ENCODE data around the gene UCK2.

Gene UCK2

GRCh38 chr1:165816826-165817497, 10.5 kb upstream of the UCK2 start:
- no peak overlapping the region for H3K4me3 ChIP-seq (ENCODE audit: low read depth, low read length)
- H3K4me1 ChIP-seq (ENCODE audit: control insufficient read depth, insufficient read depth, low read length): no peaks in the 10 kb centered on the region
- H3K9me3 ChIP-seq (ENCODE audit: control insufficient read depth, insufficient read depth, low read length): no peaks in the 10 kb centered on the region
- H3K27me3 ChIP-seq (ENCODE audit: control insufficient read depth, insufficient read depth, low read length): no peaks in the 10 kb centered on the region
- H3K27ac ChIP-seq (ENCODE audit: low read depth, low read length): no peak overlapping the region
- H3K9ac ChIP-seq (ENCODE audit: low read depth, low read length): no peak overlapping the region
- no peaks in the 10 kb centered on the region for H3K36me3 ChIP-seq (ENCODE audit: control insufficient read depth, insufficient read depth, low read length)

GRCh38 chr1:165823552-165824268, 3.7 kb upstream of the UCK2 start:
- H3K36me3 ChIP-seq (ENCODE audit: control insufficient read depth, insufficient read depth, low read length): no peaks in the 10 kb centered on the region
- no peaks in the 10 kb centered on the region for H3K9me3 ChIP-seq (ENCODE audit: control insufficient read depth, insufficient read depth, low read length)
- no peak overlapping the region for H3K27ac ChIP-seq (ENCODE audit: low read depth, low read length)
- H3K9ac ChIP-seq (ENCODE audit: low read depth, low read length): no peak overlapping the region
- peaks cover 7% of the 10 kb centered on the region for H3K4me1 ChIP-seq (ENCODE audit: control insufficient read depth, insufficient read depth, low read length)
- no peaks in the 10 kb centered on the region for H3K27me3 ChIP-seq (ENCODE audit: control insufficient read depth, insufficient read depth, low read length)
- H3K4me3 ChIP-seq (ENCODE audit: low read depth, low read length): no peak overlapping the region

GRCh38 chr1:165824269-165824643, 3.2 kb upstream of the UCK2 start:
- no peak overlapping the region for H3K27ac ChIP-seq (ENCODE audit: low read depth, low read length)
- no peaks in the 10 kb centered on the region for H3K27me3 ChIP-seq (ENCODE audit: control insufficient read depth, insufficient read depth, low read length)
- no peaks in the 10 kb centered on the region for H3K9me3 ChIP-seq (ENCODE audit: control insufficient read depth, insufficient read depth, low read length)
- peaks cover 7% of the 10 kb centered on the region for H3K4me1 ChIP-seq (ENCODE audit: control insufficient read depth, insufficient read depth, low read length)
- no peak overlapping the region for H3K9ac ChIP-seq (ENCODE audit: low read depth, low read length)
- H3K4me3 ChIP-seq (ENCODE audit: low read depth, low read length): no peak overlapping the region
- H3K36me3 ChIP-seq (ENCODE audit: control insufficient read depth, insufficient read depth, low read length): no peaks in the 10 kb centered on the region

GRCh38 chr1:165826565-165827267, 698 bp upstream of the UCK2 start:
- H3K27ac ChIP-seq (ENCODE audit: low read depth, low read length): no peak overlapping the region
- peak overlapping the region; percentile 95 for H3K4me3 ChIP-seq (ENCODE audit: low read depth, low read length)
- H3K9me3 ChIP-seq (ENCODE audit: control insufficient read depth, insufficient read depth, low read length): no peaks in the 10 kb centered on the region
- H3K27me3 ChIP-seq (ENCODE audit: control insufficient read depth, insufficient read depth, low read length): no peaks in the 10 kb centered on the region
- no peaks in the 10 kb centered on the region for H3K36me3 ChIP-seq (ENCODE audit: control insufficient read depth, insufficient read depth, low read length)
- peaks cover 13% of the 10 kb centered on the region for H3K4me1 ChIP-seq (ENCODE audit: control insufficient read depth, insufficient read depth, low read length)
- H3K9ac ChIP-seq (ENCODE audit: low read depth, low read length): no peak overlapping the region

- peak overlapping the region; percentile 95 for H3K9ac ChIP-seq (ENCODE audit: low read depth, low read length)
- H3K4me3 ChIP-seq (ENCODE audit: low read depth, low read length): peak overlapping the region; percentile 95
- H3K4me1 ChIP-seq (ENCODE audit: control insufficient read depth, insufficient read depth, low read length): peaks cover 21% of the 10 kb centered on the region
- no peaks in the 10 kb centered on the region for H3K27me3 ChIP-seq (ENCODE audit: control insufficient read depth, insufficient read depth, low read length)
- no peaks in the 10 kb centered on the region for H3K36me3 ChIP-seq (ENCODE audit: control insufficient read depth, insufficient read depth, low read length)
- H3K9me3 ChIP-seq (ENCODE audit: control insufficient read depth, insufficient read depth, low read length): no peaks in the 10 kb centered on the region
- H3K27ac ChIP-seq (ENCODE audit: low read depth, low read length): peak overlapping the region; percentile 91
Measured at GRCh38 chr1:165828103-165828668, 772 bp downstream of the UCK2 start.

GRCh38 chr1:165828669-165829329, 1.4 kb downstream of the UCK2 start:
- H3K9ac ChIP-seq (ENCODE audit: low read depth, low read length): peak overlapping the region; percentile 95
- peak overlapping the region; percentile 95 for H3K4me3 ChIP-seq (ENCODE audit: low read depth, low read length)
- peaks cover 21% of the 10 kb centered on the region for H3K4me1 ChIP-seq (ENCODE audit: control insufficient read depth, insufficient read depth, low read length)
- H3K27me3 ChIP-seq (ENCODE audit: control insufficient read depth, insufficient read depth, low read length): no peaks in the 10 kb centered on the region
- peak overlapping the region; percentile 91 for H3K27ac ChIP-seq (ENCODE audit: low read depth, low read length)
- H3K9me3 ChIP-seq (ENCODE audit: control insufficient read depth, insufficient read depth, low read length): no peaks in the 10 kb centered on the region
- H3K36me3 ChIP-seq (ENCODE audit: control insufficient read depth, insufficient read depth, low read length): no peaks in the 10 kb centered on the region

- H3K4me3 ChIP-seq (ENCODE audit: low read depth, low read length): peak overlapping the region; percentile 95
- H3K27me3 ChIP-seq (ENCODE audit: control insufficient read depth, insufficient read depth, low read length): no peaks in the 10 kb centered on the region
- H3K36me3 ChIP-seq (ENCODE audit: control insufficient read depth, insufficient read depth, low read length): no peaks in the 10 kb centered on the region
- H3K9ac ChIP-seq (ENCODE audit: low read depth, low read length): no peak overlapping the region
- H3K4me1 ChIP-seq (ENCODE audit: control insufficient read depth, insufficient read depth, low read length): peaks cover 25% of the 10 kb centered on the region
- no peak overlapping the region for H3K27ac ChIP-seq (ENCODE audit: low read depth, low read length)
- H3K9me3 ChIP-seq (ENCODE audit: control insufficient read depth, insufficient read depth, low read length): no peaks in the 10 kb centered on the region
Measured at GRCh38 chr1:165829888-165830287, 2.5 kb downstream of the UCK2 start.

DNA sequence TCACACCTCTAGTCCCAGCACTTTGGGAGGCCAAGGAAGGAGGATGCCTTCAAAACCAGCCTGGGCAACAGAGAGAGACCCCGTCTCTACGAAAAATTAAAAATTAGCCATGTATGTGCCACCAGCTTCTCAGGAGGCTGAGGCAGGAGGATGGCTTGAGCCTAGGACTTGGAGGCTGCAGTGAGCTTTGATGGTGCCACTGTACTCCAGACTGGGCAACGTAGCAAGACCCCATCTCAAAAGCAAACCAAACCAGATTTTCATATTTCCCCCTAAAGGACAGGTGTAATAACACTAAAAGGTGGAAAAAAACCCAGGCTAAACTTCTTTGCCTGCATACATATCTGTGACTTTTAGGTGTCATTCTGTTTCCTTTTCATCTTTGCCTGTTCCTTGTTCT, 3.7 kb downstream of the UCK2 start:
- peaks cover 27% of the 10 kb centered on the region for H3K4me1 ChIP-seq (ENCODE audit: control insufficient read depth, insufficient read depth, low read length)
- no peaks in the 10 kb centered on the region for H3K27me3 ChIP-seq (ENCODE audit: control insufficient read depth, insufficient read depth, low read length)
- no peak overlapping the region for H3K9ac ChIP-seq (ENCODE audit: low read depth, low read length)
- H3K36me3 ChIP-seq (ENCODE audit: control insufficient read depth, insufficient read depth, low read length): no peaks in the 10 kb centered on the region
- H3K4me3 ChIP-seq (ENCODE audit: low read depth, low read length): no peak overlapping the region
- H3K27ac ChIP-seq (ENCODE audit: low read depth, low read length): no peak overlapping the region
- H3K9me3 ChIP-seq (ENCODE audit: control insufficient read depth, insufficient read depth, low read length): no peaks in the 10 kb centered on the region

GRCh38 chr1:165832902-165833301, 5.5 kb downstream of the UCK2 start:
- no peak overlapping the region for H3K27ac ChIP-seq (ENCODE audit: low read depth, low read length)
- H3K4me3 ChIP-seq (ENCODE audit: low read depth, low read length): no peak overlapping the region
- H3K9me3 ChIP-seq (ENCODE audit: control insufficient read depth, insufficient read depth, low read length): no peaks in the 10 kb centered on the region
- H3K4me1 ChIP-seq (ENCODE audit: control insufficient read depth, insufficient read depth, low read length): peaks cover 32% of the 10 kb centered on the region
- 0 out of 2 replicates have a peak, but pooled peaks cover 4% of the 10 kb centered on the region for H3K36me3 ChIP-seq (ENCODE audit: control insufficient read depth, insufficient read depth, low read length)
- H3K27me3 ChIP-seq (ENCODE audit: control insufficient read depth, insufficient read depth, low read length): no peaks in the 10 kb centered on the region
- no peak overlapping the region for H3K9ac ChIP-seq (ENCODE audit: low read depth, low read length)

- H3K9ac ChIP-seq (ENCODE audit: low read depth, low read length): no peak overlapping the region
- no peaks in the 10 kb centered on the region for H3K27me3 ChIP-seq (ENCODE audit: control insufficient read depth, insufficient read depth, low read length)
- no peak overlapping the region for H3K4me3 ChIP-seq (ENCODE audit: low read depth, low read length)
- no peak overlapping the region for H3K27ac ChIP-seq (ENCODE audit: low read depth, low read length)
- 0 out of 2 replicates have a peak, but pooled peaks cover 4% of the 10 kb centered on the region for H3K36me3 ChIP-seq (ENCODE audit: control insufficient read depth, insufficient read depth, low read length)
- H3K4me1 ChIP-seq (ENCODE audit: control insufficient read depth, insufficient read depth, low read length): peaks cover 32% of the 10 kb centered on the region
- no peaks in the 10 kb centered on the region for H3K9me3 ChIP-seq (ENCODE audit: control insufficient read depth, insufficient read depth, low read length)
Measured at GRCh38 chr1:165833358-165833757, 5.9 kb downstream of the UCK2 start.

All from HUES48 (cell line).